Measurements from ENCODE around the gene LRRC28.

DNA sequence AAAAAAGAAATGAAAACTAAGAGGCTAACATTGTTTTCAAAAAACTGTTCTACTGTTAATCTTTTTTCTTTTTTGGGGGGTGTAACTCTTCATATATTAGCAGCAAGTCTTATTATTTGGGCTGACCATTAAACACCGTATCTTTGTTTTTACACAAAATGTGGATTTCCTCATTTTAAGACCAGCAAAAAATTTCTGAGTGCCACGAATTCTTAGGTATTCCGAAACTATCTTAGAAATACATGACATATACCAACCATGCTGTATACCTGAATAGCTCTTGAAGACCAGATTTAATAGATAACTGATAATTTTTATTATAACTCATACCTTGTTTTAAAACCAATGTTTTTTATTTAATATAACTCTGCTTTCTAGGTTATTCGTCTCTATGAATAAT, 1.3 kb upstream of the LRRC28 start:
- no peak for TF ChIP-seq EZH2phosphoT487 (IDR thresholded peaks at IDR 0.05; ENCODE audit: low read depth)
- TF ChIP-seq CTCF (IDR thresholded peaks at IDR 0.05; ENCODE audit: low read depth, low read length): no peak

Measured in OCI-LY3 (cell line).